Measurements from ENCODE around the gene ZNF219.
A peak's percentile ranks its signal among the peaks of the same experiment; 100 is the strongest.

The ZNF219 gene

DNA sequence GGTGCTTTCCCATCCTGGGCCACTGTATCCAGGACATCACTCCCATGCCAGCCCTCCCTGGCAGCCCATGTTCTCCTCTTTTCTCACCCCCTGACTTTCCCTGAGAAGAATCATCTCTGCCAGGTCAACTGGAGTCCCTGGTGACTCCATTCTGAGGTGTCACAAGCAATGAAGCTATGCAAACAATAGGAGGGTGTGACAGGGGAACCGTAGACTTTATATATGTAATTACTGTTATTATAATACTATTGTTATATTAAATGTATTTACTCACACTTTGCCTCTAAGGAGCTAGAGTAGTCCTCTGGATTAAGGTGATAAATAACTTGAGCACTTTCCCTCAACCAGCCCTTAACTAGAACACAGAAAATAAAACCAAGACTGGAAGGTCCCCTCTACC lies 9.2 kb downstream of the ZNF219 start:
- Histone ChIP-seq H3K4me2 (ENCODE audit: low read depth, low read length, poor library complexity, severe bottlenecking) (no peak overlapping the region), H3K9me2 (replicated peaks; ENCODE audit: low read depth, low read length) (no peaks in the 10 kb centered on the region), H3K4me1 (ENCODE audit: insufficient read depth, low read length, poor library complexity, severe bottlenecking) (peaks cover 10% of the 10 kb centered on the region), H3K4me3 (ENCODE audit: low read length, poor library complexity, severe bottlenecking) (no peak overlapping the region), H4K20me1 (ENCODE audit: insufficient read depth, low read length, poor library complexity, severe bottlenecking) (peaks cover 3% of the 10 kb centered on the region), H3K27me3 (ENCODE audit: insufficient read depth, low read length, poor library complexity, severe bottlenecking) (no peaks in the 10 kb centered on the region), H2AFZ (ENCODE audit: low read length) (no peak overlapping the region), H3K9me3 (ENCODE audit: insufficient read depth, low read depth, low read length) (no peaks in the 10 kb centered on the region), H3K36me3 (ENCODE audit: insufficient read depth, low read length) (no peaks in the 10 kb centered on the region; the same call in 1 of the 2 replicates), H3F3A (ENCODE audit: low read depth) (no peaks in the 10 kb centered on the region; the same call in 1 of the 2 replicates), H3K9ac (ENCODE audit: low read depth, low read length, poor library complexity, severe bottlenecking) (no peak overlapping the region), H3K79me2 (ENCODE audit: insufficient read depth, low read length) (no peaks in the 10 kb centered on the region; the same call in 1 of the 2 replicates)
- no peak for TF ChIP-seq EZH2phosphoT487 (IDR thresholded peaks at IDR 0.05; ENCODE audit: borderline replicate concordance)
- TF ChIP-seq, protein P1, sequence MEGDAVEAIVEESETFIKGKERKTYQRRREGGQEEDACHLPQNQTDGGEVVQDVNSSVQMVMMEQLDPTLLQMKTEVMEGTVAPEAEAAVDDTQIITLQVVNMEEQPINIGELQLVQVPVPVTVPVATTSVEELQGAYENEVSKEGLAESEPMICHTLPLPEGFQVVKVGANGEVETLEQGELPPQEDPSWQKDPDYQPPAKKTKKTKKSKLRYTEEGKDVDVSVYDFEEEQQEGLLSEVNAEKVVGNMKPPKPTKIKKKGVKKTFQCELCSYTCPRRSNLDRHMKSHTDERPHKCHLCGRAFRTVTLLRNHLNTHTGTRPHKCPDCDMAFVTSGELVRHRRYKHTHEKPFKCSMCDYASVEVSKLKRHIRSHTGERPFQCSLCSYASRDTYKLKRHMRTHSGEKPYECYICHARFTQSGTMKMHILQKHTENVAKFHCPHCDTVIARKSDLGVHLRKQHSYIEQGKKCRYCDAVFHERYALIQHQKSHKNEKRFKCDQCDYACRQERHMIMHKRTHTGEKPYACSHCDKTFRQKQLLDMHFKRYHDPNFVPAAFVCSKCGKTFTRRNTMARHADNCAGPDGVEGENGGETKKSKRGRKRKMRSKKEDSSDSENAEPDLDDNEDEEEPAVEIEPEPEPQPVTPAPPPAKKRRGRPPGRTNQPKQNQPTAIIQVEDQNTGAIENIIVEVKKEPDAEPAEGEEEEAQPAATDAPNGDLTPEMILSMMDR (conservative IDR thresholded peaks at IDR 0.05; ENCODE audit: low read length): no peak

DNA sequence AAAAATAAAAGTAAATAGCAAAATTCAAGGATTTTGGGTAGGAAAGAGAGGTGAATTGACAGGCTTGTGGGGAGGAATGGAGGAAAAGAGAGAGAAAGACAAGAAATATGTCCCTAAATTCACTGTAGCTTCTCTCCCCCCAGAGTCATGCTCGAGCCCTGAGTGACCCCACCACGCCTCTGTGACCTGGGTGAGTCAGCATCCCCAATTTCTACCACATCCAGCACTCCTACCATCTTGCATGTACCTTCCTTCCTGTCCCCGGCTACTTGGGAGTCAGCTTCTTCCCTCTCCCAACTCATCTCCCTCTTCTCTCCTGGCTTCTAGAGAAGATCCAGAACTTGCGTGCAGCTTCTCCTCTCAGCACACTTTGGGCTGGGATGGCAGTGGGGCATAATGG lies 9.8 kb downstream of the ZNF219 start:
- peaks cover 3% of the 10 kb centered on the region for H4K20me1 ChIP-seq (ENCODE audit: insufficient read depth, low read length, poor library complexity, severe bottlenecking)
- H3K27me3 ChIP-seq (ENCODE audit: insufficient read depth, low read length, poor library complexity, severe bottlenecking): no peaks in the 10 kb centered on the region
- H3K9ac ChIP-seq (ENCODE audit: low read depth, low read length, poor library complexity, severe bottlenecking): no peak overlapping the region
- H3K4me3 ChIP-seq (ENCODE audit: low read length, poor library complexity, severe bottlenecking): no peak overlapping the region
- TF ChIP-seq, protein P1 (conservative IDR thresholded peaks at IDR 0.05; ENCODE audit: low read length): no peak
- no peak for TF ChIP-seq EZH2phosphoT487 (IDR thresholded peaks at IDR 0.05; ENCODE audit: borderline replicate concordance)
- no peak overlapping the region for H3K4me2 ChIP-seq (ENCODE audit: low read depth, low read length, poor library complexity, severe bottlenecking)
- H3K9me3 ChIP-seq (ENCODE audit: insufficient read depth, low read depth, low read length): no peaks in the 10 kb centered on the region
- H3K9me2 ChIP-seq (replicated peaks; ENCODE audit: low read depth, low read length): no peaks in the 10 kb centered on the region
- peaks cover 7% of the 10 kb centered on the region for H3K4me1 ChIP-seq (ENCODE audit: insufficient read depth, low read length, poor library complexity, severe bottlenecking)
- H2AFZ ChIP-seq (ENCODE audit: low read length): no peak overlapping the region
- H3F3A ChIP-seq (ENCODE audit: low read depth): no peaks in the 10 kb centered on the region; the same call in 1 of the 2 replicates
- H3K79me2 ChIP-seq (ENCODE audit: insufficient read depth, low read length): no peaks in the 10 kb centered on the region; the same call in 1 of the 2 replicates
- H3K36me3 ChIP-seq (ENCODE audit: insufficient read depth, low read length): no peaks in the 10 kb centered on the region; the same call in 1 of the 2 replicates

DNA sequence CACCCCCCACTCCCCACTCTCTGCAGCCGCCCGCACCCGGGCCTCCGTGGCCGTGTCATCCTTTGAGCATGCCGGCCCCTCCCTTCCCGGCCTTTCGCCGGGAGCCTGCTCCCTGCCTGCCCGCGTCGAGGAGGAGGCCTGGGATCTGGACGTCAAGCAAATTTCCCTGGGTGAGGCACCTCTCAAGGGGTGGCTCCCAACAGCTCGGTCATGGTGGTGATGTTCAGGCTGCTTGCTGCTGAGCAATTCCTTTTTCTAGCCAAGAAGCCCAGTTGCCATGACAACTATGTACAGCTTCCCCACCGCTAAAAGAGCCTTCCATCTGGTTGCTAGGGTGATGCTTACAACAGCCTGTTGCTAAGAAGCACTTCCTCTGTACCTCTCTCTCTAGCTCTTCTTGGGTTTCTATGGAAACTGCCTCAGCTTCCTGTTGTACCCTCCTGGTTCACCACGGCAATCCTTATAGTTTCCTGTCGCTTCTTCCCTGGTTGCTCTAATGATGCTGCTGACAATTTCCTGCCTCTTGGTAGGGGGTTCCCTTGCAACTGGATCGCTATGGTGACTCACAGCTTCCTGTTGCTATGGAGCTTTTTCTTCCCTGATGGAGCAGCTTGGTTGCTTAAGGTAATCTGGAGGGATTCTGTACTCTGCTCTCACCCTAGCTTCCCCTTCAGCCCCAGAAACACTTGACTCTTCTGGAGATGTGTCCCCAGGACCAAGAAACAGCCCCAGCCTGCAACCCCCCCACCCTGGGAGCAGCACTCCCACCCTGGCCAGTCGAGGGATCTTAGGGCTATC lies 11.0 kb downstream of the ZNF219 start:
- Histone ChIP-seq H3K79me2 (ENCODE audit: insufficient read depth, low read length) (no peaks in the 10 kb centered on the region), H4K20me1 (ENCODE audit: insufficient read depth, low read length, poor library complexity, severe bottlenecking) (peaks cover 3% of the 10 kb centered on the region), H3K9me3 (ENCODE audit: insufficient read depth, low read depth, low read length) (no peaks in the 10 kb centered on the region), H2AFZ (ENCODE audit: low read length) (no peak overlapping the region), H3K9me2 (replicated peaks; ENCODE audit: low read depth, low read length) (no peaks in the 10 kb centered on the region), H3F3A (ENCODE audit: low read depth) (no peaks in the 10 kb centered on the region; the same call in 1 of the 2 replicates), H3K36me3 (ENCODE audit: insufficient read depth, low read length) (no peaks in the 10 kb centered on the region; the same call in 1 of the 2 replicates), H3K4me1 (ENCODE audit: insufficient read depth, low read length, poor library complexity, severe bottlenecking) (peaks cover 7% of the 10 kb centered on the region), H3K4me3 (ENCODE audit: low read length, poor library complexity, severe bottlenecking) (no peak overlapping the region), H3K27me3 (ENCODE audit: insufficient read depth, low read length, poor library complexity, severe bottlenecking) (no peaks in the 10 kb centered on the region), H3K9ac (ENCODE audit: low read depth, low read length, poor library complexity, severe bottlenecking) (no peak overlapping the region), H3K4me2 (ENCODE audit: low read depth, low read length, poor library complexity, severe bottlenecking) (peak overlapping the region; percentile 40)
- TF ChIP-seq EZH2phosphoT487 (IDR thresholded peaks at IDR 0.05; ENCODE audit: borderline replicate concordance): no peak
- TF ChIP-seq, protein P1 (conservative IDR thresholded peaks at IDR 0.05; ENCODE audit: low read length): no peak

Measured in Loucy (cell line).